Ectodermal cell (in vitro differentiated cells): ENCODE results near the gene DHX36.

ENCODE experiments used
- H3K27ac ChIP-seq: 2 replicates; pipeline ENCODE4 v1.7.0; 2013; ENCODE audit warnings: mild to moderate bottlenecking, low read depth, low read length; ENCODE audit not compliant: insufficient read depth, poor library complexity, severe bottlenecking
- H3K27me3 ChIP-seq: 2 replicates; pipeline ENCODE4 v1.7.0; 2013; ENCODE audit warnings: mild to moderate bottlenecking, low read length; ENCODE audit not compliant: insufficient read depth, control insufficient read depth, poor library complexity, severe bottlenecking
- H3K36me3 ChIP-seq: one replicate; pipeline ENCODE4 v1.7.0; 2013; ENCODE audit warnings: low read length; ENCODE audit not compliant: control insufficient read depth, insufficient read depth
- H3K4me1 ChIP-seq: one replicate; pipeline ENCODE4 v1.7.0; 2013; ENCODE audit warnings: low read length; ENCODE audit not compliant: control insufficient read depth, insufficient read depth
- H3K4me3 ChIP-seq: 2 replicates; pipeline ENCODE4 v1.7.0; 2013; ENCODE audit warnings: low read depth, low read length, control low read depth; ENCODE audit not compliant: insufficient read depth
- H3K9me3 ChIP-seq: 2 replicates; pipeline ENCODE4 v1.7.0; 2013; ENCODE audit warnings: mild to moderate bottlenecking, low read length, moderate library complexity; ENCODE audit not compliant: control insufficient read depth
- WGBS, 2 experiments: methylation state at CpG; one replicate each; pipeline ENCODE4 v1.1.7; 2013; ENCODE audit warnings: missing lambda C conversion rate in 2 of 2; 5-methylcytosine and 5-hydroxymethylcytosine counted together

The DHX36 gene

DNA sequence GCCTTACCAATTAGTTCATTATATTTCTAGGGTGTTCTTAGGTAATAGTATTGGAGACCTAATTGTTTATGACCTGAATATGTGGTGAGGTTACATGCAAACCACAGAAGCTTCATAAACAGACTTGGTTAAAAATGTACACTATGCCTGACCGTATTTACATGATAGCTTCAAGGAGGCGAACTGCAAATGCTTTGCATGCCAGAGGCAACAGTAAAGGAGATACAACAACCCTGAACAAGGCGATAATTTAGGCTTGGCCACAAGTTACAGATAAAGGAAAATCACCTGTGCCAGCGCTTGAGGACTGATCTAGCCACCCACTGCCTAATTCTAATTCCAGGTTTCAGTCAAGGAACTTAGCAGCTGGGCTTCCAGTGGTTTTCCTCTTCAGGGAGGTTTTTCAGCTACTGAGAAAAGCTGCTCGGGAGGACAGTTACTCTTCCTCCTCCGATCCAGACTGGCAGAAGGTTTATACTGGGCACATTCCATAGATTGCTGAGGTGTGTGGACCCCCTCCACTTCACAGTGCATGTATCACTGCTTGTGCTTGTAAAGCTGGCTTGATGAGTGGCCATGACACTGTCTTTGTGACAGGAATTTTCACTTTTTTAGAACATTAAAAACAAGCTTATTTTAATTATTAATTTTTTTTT, 95.6 kb downstream of the DHX36 start:
- Histone ChIP-seq H3K27ac (no peak overlapping the region), H3K4me1 (no peaks in the 10 kb centered on the region), H3K27me3 (no peaks in the 10 kb centered on the region), H3K4me3 (no peak overlapping the region), H3K36me3 (no peaks in the 10 kb centered on the region), H3K9me3 (no peaks in the 10 kb centered on the region)
- WGBS, 2 experiments: 89 to 92% methylated on average over 6 of the region's 6 CpGs

DNA sequence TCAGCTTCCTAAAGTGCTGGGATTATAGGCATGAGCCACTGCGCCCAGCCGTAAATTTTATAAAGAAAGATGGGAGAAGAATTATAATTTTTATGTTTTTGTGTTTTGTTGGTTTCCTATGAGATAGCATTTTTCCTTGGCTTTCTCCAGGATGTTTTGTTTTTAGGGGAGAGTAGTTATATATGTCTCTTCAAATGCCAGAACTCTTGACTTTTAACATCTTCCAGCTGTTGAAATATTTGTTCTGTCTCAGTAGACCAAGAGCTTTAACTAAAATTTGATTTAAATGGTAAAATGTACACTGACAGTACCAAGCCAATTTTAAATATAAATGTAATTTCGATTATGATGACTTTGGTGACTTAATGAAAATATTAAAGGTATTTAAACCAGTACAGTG, 96.8 kb downstream of the DHX36 start:
- no peak overlapping the region for H3K4me3 ChIP-seq
- no peaks in the 10 kb centered on the region for H3K4me1 ChIP-seq
- WGBS, 2 experiments: 88 to 90% methylated on average over 3 of the region's 3 CpGs
- no peaks in the 10 kb centered on the region for H3K9me3 ChIP-seq
- H3K27ac ChIP-seq: no peak overlapping the region
- no peaks in the 10 kb centered on the region for H3K36me3 ChIP-seq
- H3K27me3 ChIP-seq: no peaks in the 10 kb centered on the region

DNA sequence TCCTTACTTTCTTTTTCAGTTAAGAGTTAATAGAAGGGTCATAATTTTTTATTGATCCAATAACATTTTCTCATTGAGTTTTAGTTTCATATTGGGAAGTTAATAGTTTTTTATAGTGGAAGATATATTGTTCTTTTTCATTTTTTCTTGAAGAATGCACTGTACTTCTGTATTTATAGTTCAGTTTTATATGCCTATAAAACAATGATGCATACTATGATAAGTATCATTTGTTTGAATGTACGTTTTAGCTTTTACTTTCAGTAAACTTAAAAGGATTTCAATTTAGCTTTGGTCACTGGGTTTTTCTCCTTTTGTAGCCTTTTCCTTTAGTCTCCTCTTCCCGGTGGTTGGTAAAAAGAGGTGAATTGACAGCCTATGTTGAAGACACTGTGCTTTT, 98.8 kb downstream of the DHX36 start:
- Histone ChIP-seq H3K27ac (no peak overlapping the region), H3K4me1 (no peaks in the 10 kb centered on the region), H3K36me3 (no peaks in the 10 kb centered on the region), H3K9me3 (no peaks in the 10 kb centered on the region), H3K4me3 (no peak overlapping the region), H3K27me3 (no peaks in the 10 kb centered on the region)
- WGBS, 2 experiments: 69% methylated on average over 2 of the region's 2 CpGs; no CpG with 5 or more reads in 1 of the 2 experiments

DNA sequence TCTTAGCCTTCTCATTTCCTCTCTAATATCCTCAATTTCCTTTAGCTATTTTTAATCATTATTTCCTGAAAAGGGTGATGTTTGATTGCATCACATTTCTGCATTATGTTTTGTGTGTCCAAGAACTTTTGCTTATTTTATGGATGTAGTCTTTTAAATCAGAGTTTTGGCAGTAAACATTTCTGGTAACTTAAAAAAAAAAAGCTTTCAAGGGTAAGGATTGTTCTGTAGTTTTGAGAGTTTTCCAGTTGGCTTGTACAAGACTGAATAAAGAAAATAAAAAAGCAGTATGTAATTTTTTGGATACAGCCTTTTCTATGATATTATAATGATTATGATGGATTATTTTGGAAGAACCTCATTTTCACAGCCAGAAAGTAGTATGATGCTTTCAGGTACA, 99.4 kb downstream of the DHX36 start:
- Histone ChIP-seq H3K4me3 (no peak overlapping the region), H3K36me3 (no peaks in the 10 kb centered on the region), H3K4me1 (no peaks in the 10 kb centered on the region), H3K27ac (no peak overlapping the region), H3K27me3 (no peaks in the 10 kb centered on the region), H3K9me3 (no peaks in the 10 kb centered on the region)

DNA sequence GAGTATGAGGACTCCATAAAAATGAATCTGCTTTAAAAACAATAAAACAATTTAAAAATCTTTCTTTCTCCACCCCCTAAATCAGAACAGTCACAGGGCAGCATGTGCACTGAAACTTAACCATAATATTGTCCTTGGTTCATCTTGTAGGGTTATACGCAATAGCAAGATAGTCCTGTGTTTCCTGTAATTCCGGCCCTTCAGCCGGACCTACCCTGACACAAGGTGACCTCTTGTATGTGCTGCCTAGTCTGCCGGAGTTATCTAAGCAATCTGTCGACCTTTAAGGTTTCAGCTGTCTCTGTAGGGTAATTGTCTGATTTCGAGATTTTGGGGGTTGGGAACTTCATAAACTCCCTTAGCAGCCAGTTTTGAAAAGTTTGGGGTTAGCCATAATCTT, 99.9 kb downstream of the DHX36 start:
- no peaks in the 10 kb centered on the region for H3K36me3 ChIP-seq
- 92 to 94% methylated on average over 6 of the region's 6 CpGs for WGBS, 2 experiments
- H3K9me3 ChIP-seq: no peaks in the 10 kb centered on the region

DNA sequence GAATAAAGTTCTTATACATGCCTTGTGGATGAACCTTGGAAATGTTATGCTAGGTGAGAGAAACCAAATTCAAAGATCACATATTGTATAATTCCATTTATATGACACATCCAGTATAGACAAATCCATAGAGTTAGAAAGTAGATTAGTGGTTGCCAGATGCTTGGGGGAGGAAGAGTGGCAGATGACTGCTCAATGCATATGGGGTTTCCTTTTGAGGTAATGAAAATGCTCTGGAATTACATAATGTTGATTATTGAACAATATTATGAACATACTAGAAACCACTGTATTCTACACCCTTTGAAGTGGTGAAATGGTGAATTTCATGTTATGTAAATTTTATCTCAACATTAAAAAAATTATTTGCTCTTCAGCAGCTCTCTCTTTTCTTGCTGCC, 100.8 kb downstream of the DHX36 start:
- no peak overlapping the region for H3K4me3 ChIP-seq
- no peaks in the 10 kb centered on the region for H3K9me3 ChIP-seq
- H3K4me1 ChIP-seq: no peaks in the 10 kb centered on the region

More for the DNA sequence above, 99.9 kb downstream of the DHX36 start:
- no peaks in the 10 kb centered on the region for H3K27me3 ChIP-seq
- no peak overlapping the region for H3K4me3 ChIP-seq
- no peak overlapping the region for H3K27ac ChIP-seq
- H3K4me1 ChIP-seq: no peaks in the 10 kb centered on the region

More for the DNA sequence above, 100.8 kb downstream of the DHX36 start:
- Histone ChIP-seq H3K27me3 (no peaks in the 10 kb centered on the region), H3K27ac (no peak overlapping the region), H3K36me3 (no peaks in the 10 kb centered on the region)
